ENCODE data around the gene MEX3A.
"Not testable (repeated sequence)": the region's sequence is repeated elsewhere in the genome, so short reads cannot be mapped to it uniquely, and the experiment has no call there.

DNA sequence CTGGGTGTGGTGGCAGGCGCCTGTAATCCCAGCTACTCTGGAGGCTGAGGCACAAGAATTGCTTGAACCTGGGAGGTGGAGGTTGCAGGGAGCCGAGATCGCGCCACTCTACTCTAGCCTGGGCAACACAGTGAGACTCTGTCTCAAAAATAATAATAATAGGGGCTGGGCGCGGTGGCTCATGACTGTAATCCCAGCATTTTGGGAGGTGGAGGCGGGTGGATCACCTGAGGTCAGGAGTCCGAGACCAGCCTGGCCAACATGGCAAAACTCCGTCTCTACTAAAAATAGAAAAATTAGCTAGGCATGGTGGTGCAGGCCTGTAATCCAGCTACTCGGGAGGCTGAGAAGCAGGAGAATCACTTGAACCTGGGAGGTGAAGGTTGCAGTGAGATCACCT lies 43.3 kb upstream of the MEX3A start:
- TF ChIP-seq, protein P1, sequence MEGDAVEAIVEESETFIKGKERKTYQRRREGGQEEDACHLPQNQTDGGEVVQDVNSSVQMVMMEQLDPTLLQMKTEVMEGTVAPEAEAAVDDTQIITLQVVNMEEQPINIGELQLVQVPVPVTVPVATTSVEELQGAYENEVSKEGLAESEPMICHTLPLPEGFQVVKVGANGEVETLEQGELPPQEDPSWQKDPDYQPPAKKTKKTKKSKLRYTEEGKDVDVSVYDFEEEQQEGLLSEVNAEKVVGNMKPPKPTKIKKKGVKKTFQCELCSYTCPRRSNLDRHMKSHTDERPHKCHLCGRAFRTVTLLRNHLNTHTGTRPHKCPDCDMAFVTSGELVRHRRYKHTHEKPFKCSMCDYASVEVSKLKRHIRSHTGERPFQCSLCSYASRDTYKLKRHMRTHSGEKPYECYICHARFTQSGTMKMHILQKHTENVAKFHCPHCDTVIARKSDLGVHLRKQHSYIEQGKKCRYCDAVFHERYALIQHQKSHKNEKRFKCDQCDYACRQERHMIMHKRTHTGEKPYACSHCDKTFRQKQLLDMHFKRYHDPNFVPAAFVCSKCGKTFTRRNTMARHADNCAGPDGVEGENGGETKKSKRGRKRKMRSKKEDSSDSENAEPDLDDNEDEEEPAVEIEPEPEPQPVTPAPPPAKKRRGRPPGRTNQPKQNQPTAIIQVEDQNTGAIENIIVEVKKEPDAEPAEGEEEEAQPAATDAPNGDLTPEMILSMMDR (IDR thresholded peaks at IDR 0.05): not testable (repeated sequence)
- not testable (repeated sequence) for TF ChIP-seq POLR2A (IDR thresholded peaks at IDR 0.05)

Measured in sigmoid colon (tissue), 3 donors.